Neural progenitor cell (in vitro differentiated cells): ENCODE measurements around the gene IL36A. TPM values are rescaled to one million over a fixed set of nuclear protein-coding genes. Genes with fewer than 3 reads are reported as not detected.

Source experiments
- DNase-seq: peaks from one replicate; pipeline ENCODE4 v3.0.0-alpha.2; 2016; ENCODE audit warnings: low spot score
- H2AFZ ChIP-seq: fragments of 200-600 bp; sonication (generic); replicated peaks from 2 replicates; pipeline ENCODE4 v1.6.1; 2016; ENCODE audit warnings: antibody characterized with exemption
- H3F3A ChIP-seq: fragments of 200-600 bp; sonication (generic); 2 replicates; pipeline ENCODE4 v1.6.1; 2016; ENCODE audit warnings: antibody characterized with exemption, low read depth
- H3K27ac ChIP-seq: fragments of 200-600 bp; sonication (generic); 2 replicates; pipeline ENCODE4 v1.5.1; 2016; ENCODE audit warnings: mild to moderate bottlenecking
- H3K27me3 ChIP-seq: fragments of 200-600 bp; sonication (generic); 2 replicates; pipeline ENCODE4 v1.6.1; 2016; ENCODE audit warnings: mild to moderate bottlenecking, moderate library complexity
- H3K36me3 ChIP-seq: fragments of 200-600 bp; sonication (generic); 2 replicates; pipeline ENCODE4 v1.5.1; 2016
- H3K4me1 ChIP-seq: fragments of 200-600 bp; sonication (generic); 2 replicates; pipeline ENCODE4 v1.6.1; 2016; ENCODE audit warnings: mixed run types
- H3K4me2 ChIP-seq: fragments of 200-600 bp; sonication (generic); 2 replicates; pipeline ENCODE4 v1.6.1; 2016
- H3K4me3 ChIP-seq: fragments of 200-600 bp; sonication (generic); 2 replicates; pipeline ENCODE4 v1.5.1; 2016
- H3K79me2 ChIP-seq: fragments of 200-600 bp; sonication (generic); 2 replicates; pipeline ENCODE4 v1.6.1; 2016; ENCODE audit warnings: low read depth
- H3K9ac ChIP-seq: fragments of 200-600 bp; sonication (generic); 2 replicates; pipeline ENCODE4 v1.6.1; 2016
- H3K9me3 ChIP-seq: fragments of 200-600 bp; sonication (generic); 2 replicates; pipeline ENCODE4 v1.5.1; 2016; ENCODE audit warnings: low read depth
- H4K20me1 ChIP-seq: fragments of 200-600 bp; sonication (generic); 2 replicates; pipeline ENCODE4 v1.6.1; 2016; ENCODE audit warnings: low read depth
- H3K27ac Mint-ChIP-seq: 3 replicates; pipeline ENCODE4 v1.8.0; 2021; ENCODE audit warnings: mixed read lengths
- H3K27me3 Mint-ChIP-seq: 2 replicates; pipeline ENCODE4 v1.8.0; 2022; ENCODE audit warnings: low read depth, mild to moderate bottlenecking, inconsistent platforms, moderate library complexity, mixed read lengths; ENCODE audit not compliant: insufficient read depth
- H3K36me3 Mint-ChIP-seq: 3 replicates; pipeline ENCODE4 v1.8.0; 2021; ENCODE audit warnings: mixed read lengths
- H3K4me1 Mint-ChIP-seq: 3 replicates; pipeline ENCODE4 v1.8.0; 2021; ENCODE audit warnings: mixed read lengths
- H3K4me3 Mint-ChIP-seq: 3 replicates; pipeline ENCODE4 v1.8.0; 2021; ENCODE audit warnings: mild to moderate bottlenecking, moderate library complexity, mixed read lengths
- H3K9me3 Mint-ChIP-seq: 3 replicates; pipeline ENCODE4 v1.8.0; 2020; ENCODE audit warnings: mixed read lengths
- EZH2 ChIP-seq: fragments of 200-600 bp; sonication (generic); IDR thresholded peaks from 2 replicates; pipeline ENCODE4 v1.6.1; 2017; ENCODE audit warnings: antibody characterized with exemption, mild to moderate bottlenecking, moderate library complexity
- EZH2phosphoT487 ChIP-seq: fragments of 200-600 bp; sonication (generic); IDR thresholded peaks from 2 replicates; pipeline ENCODE4 v1.6.1; 2017; ENCODE audit warnings: antibody characterized with exemption
- total RNA-seq: library from RNA; depleted of rRNA; stranded (reverse); fragments of >200 nt; gene quantifications from 2 replicates; pipeline ENCODE4 v1.2.3, GENCODE V29; 2015; ENCODE audit warnings: low replicate concordance
- TF ChIP-seq, protein P1 (sequence below): fragments of 200-600 bp; sonication (generic); IDR thresholded peaks from 2 replicates; pipeline ENCODE4 v1.5.1; 2017; ENCODE audit warnings: antibody characterized with exemption, mild to moderate bottlenecking

IL36A gene
- total RNA-seq, 1 donor from 2014 or later = not detected

DNA sequence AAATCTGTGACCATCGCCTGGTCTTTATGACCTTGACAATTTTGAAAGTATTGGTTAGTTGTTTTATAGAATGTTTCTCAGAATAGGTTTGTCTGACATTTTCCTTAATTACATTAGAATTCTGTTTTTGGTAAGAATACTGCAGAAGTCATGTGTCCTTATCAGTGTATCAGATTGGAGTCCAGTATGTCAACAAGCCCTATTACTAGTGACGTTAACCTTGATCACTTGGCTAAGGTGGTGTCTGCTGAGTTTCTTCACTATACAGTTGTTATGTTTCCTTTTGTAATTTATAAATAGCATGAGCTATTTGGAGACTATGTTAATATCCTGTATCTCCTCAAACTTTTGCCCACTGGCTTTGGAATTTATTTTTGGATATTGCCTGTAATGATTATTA is 38.2 kb upstream of the IL36A start:
- Mint-ChIP-seq H3K27ac (no peak overlapping the region), H3K36me3 (no peaks in the 10 kb centered on the region), H3K9me3 (no peaks in the 10 kb centered on the region), H3K4me3 (no peak overlapping the region), H3K27me3 (peaks cover 13% of the 10 kb centered on the region), H3K4me1 (no peaks in the 10 kb centered on the region)
- Histone ChIP-seq H3K27me3 (peaks cover 26% of the 10 kb centered on the region), H3K4me1 (no peaks in the 10 kb centered on the region), H2AFZ (no peak overlapping the region), H4K20me1 (no peaks in the 10 kb centered on the region), H3K9me3 (no peaks in the 10 kb centered on the region), H3K79me2 (no peaks in the 10 kb centered on the region), H3K4me3 (no peak overlapping the region), H3K9ac (no peak overlapping the region), H3K36me3 (no peaks in the 10 kb centered on the region), H3F3A (no peaks in the 10 kb centered on the region), H3K27ac (no peak overlapping the region), H3K4me2 (no peak overlapping the region)
- TF ChIP-seq, protein P1, sequence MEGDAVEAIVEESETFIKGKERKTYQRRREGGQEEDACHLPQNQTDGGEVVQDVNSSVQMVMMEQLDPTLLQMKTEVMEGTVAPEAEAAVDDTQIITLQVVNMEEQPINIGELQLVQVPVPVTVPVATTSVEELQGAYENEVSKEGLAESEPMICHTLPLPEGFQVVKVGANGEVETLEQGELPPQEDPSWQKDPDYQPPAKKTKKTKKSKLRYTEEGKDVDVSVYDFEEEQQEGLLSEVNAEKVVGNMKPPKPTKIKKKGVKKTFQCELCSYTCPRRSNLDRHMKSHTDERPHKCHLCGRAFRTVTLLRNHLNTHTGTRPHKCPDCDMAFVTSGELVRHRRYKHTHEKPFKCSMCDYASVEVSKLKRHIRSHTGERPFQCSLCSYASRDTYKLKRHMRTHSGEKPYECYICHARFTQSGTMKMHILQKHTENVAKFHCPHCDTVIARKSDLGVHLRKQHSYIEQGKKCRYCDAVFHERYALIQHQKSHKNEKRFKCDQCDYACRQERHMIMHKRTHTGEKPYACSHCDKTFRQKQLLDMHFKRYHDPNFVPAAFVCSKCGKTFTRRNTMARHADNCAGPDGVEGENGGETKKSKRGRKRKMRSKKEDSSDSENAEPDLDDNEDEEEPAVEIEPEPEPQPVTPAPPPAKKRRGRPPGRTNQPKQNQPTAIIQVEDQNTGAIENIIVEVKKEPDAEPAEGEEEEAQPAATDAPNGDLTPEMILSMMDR = no peak
- TF ChIP-seq EZH2phosphoT487 = no peak
- TF ChIP-seq EZH2 = no peak
- no peak for DNase-seq

DNA sequence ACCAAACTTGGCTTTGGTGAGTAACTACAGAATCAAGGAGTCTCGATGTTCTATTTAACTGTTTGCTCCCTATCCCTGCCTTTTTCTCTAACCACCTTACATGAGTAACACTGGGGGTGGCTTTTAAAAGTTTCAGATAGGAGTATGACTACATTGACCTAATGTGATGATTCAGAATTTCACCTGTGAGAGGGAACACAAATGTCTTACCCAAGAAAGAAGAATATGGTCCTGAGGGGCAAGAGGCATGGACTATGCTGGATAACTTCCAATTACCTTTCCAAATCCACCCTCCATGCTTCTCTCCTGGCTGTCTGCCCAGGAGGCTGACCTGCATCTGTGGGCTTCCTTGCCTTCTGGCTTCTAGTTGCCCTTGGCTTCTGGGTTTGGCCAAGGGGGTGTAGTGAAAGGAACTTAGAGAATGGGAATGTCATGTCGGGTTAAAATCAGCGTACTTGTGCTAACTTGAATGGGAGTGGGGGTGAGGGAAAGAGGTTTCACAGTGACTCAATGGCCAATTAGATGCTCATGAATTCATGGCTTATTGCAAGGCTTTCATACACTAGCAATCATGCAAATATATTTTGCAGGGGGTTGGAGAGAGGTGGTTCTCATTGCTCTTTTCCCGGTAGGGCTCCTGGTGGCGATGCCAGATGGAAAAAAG is 32.7 kb upstream of the IL36A start:
- Histone ChIP-seq H3K4me1 (peaks cover 8% of the 10 kb centered on the region), H3K27me3 (peaks cover 21% of the 10 kb centered on the region), H4K20me1 (no peaks in the 10 kb centered on the region), H2AFZ (no peak overlapping the region), H3K9ac (no peak overlapping the region), H3K4me2 (no peak overlapping the region), H3K27ac (no peak overlapping the region), H3K4me3 (no peak overlapping the region), H3F3A (no peaks in the 10 kb centered on the region), H3K79me2 (no peaks in the 10 kb centered on the region), H3K9me3 (no peaks in the 10 kb centered on the region), H3K36me3 (no peaks in the 10 kb centered on the region)
- H3K36me3 Mint-ChIP-seq = no peaks in the 10 kb centered on the region
- DNase-seq = no peak
- H3K9me3 Mint-ChIP-seq = no peaks in the 10 kb centered on the region
- no peaks in the 10 kb centered on the region for H3K4me1 Mint-ChIP-seq
- TF ChIP-seq, protein P1 = no peak
- no peak for TF ChIP-seq EZH2phosphoT487
- TF ChIP-seq EZH2 = no peak
- H3K27ac Mint-ChIP-seq = no peak overlapping the region
- peaks cover 11% of the 10 kb centered on the region for H3K27me3 Mint-ChIP-seq
- no peak overlapping the region for H3K4me3 Mint-ChIP-seq

GRCh38 chr2:112973156-112973555 is 32.1 kb upstream of the IL36A start:
- Histone ChIP-seq H3K36me3 (no peaks in the 10 kb centered on the region), H3K4me3 (no peak overlapping the region), H3K27ac (no peak overlapping the region), H2AFZ (no peak overlapping the region), H3K4me2 (no peak overlapping the region), H4K20me1 (no peaks in the 10 kb centered on the region), H3K9ac (no peak overlapping the region), H3K4me1 (peaks cover 8% of the 10 kb centered on the region), H3K27me3 (peaks cover 21% of the 10 kb centered on the region), H3F3A (no peaks in the 10 kb centered on the region), H3K79me2 (no peaks in the 10 kb centered on the region), H3K9me3 (no peaks in the 10 kb centered on the region)
- no peak for DNase-seq
- no peak for TF ChIP-seq EZH2phosphoT487
- TF ChIP-seq, protein P1 = no peak
- TF ChIP-seq EZH2 = no peak
- Mint-ChIP-seq H3K27ac (no peak overlapping the region), H3K36me3 (no peaks in the 10 kb centered on the region), H3K9me3 (no peaks in the 10 kb centered on the region), H3K4me3 (no peak overlapping the region), H3K4me1 (no peaks in the 10 kb centered on the region), H3K27me3 (peaks cover 13% of the 10 kb centered on the region)
